Activated gamma-delta T cell (primary cell): Measurements from ENCODE around the gene KIF3A.
"Not testable (repeated sequence)": the region's sequence is repeated elsewhere in the genome, so short reads cannot be mapped to it uniquely, and the experiment has no call there.

Experiments
- DNase-seq: peaks from one replicate; lab custom pipeline; 2025; lab: John Stamatoyannopoulos, UW

Gene KIF3A

DNA sequence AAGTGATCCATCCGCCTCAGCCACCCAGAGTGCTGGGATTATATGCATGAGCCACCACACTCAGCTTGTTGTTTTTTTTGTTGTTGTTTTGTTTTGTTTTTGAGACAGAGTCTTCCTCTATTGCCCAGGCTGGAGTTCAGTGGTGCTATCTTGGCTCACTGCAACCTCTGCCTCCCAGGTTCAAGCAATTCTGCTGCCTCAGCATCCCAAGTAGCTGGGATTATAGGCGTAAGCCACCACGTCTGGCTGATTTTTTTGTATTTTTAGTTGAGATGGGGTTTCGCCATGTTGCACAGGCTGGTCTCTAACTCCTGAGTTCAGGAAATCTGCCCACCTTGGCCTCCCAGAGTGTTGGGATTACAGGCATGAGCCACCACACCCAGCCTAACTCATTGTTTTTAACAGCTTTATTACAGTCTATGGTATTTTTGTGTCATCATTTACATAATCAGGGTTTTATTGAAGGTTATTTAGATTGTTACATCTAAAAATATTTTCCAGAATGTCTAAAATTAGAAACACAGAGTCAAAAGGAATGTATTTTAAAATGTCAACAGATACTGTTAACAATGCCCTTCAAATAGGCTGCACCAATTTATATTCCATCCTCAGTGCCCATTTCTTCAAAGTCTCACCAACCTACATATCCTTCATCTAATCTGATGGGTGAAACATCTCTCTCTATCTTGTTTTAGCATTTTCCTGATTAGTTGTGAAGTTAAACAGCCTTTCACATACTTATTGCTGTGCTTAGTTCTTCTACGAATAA, 18.6 kb downstream of the KIF3A start:
- DNase-seq: no peak

DNA sequence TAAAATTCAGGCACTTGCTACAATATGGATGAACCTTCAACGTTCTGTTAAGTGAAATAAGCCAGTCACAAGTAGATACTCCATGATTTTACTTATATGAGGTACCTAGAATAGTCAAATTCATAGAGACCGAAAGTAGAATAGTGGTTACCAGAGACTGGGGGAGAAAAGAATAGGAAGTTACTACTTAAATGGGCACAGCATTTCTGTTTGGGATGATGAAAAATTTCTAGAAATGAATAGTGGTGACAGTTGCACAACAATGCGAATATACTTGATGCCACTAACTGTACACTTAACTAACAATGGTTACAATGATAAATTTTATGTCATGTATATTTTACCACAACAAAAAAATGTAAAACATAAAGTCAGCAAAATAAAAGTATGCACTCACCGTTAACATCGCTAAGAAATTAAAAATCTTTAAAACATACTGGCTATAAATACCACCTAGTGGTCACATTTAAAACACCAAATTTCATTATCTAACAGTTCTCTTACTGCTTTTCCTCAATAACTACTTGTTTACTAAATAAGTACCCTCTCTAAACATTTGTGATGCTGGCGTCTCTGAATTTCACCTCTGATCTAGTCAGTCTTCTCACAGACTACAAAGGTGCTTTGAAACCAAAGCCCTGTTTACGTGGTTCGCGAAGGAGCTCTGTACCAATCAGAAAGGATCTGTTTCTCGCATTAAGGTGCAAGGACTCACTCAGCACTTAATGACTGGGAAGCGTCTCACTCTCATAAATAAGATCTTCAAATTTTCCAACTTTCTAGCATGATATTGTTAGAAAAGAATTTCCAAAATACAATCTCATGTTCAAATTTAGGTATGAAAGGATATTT, 22.7 kb downstream of the KIF3A start:
- no peak for DNase-seq

DNA sequence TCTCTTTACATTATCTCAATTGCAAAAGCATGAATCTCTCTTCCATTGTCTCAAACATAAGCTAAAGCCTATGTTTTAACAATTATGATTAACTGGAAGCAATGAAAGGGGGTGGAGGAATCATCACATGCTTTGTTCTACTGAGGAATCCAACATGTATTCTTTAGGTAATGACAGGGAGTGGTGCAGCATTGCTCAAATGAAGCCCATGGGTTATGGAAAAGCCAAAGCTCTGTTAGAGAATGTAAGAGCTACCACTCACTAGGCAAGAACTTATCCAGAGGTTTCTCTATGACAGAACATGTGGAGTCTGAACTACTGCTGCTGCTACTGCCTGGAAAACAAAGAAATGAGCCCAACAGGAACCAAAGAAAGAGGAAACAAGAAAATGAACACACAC, 28.7 kb downstream of the KIF3A start:
- no peak for DNase-seq

DNA sequence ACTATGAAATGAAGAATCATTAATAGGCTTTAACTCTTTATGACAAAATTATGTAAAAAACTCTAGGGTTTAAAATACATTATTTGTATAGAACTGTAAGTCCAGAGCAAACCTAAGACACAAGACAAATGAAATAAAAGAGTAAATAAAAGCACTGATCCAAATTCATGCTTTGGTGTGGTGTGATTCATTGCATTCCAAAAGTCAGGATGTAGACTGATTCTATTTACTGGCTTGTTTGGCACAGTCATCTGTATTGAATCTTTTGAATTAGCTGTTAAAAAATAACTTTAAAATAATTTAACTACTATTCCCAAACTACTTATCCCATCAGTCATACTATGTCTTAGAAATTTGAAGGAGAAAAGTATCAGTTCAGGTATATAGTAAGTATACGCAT, 32.5 kb downstream of the KIF3A start:
- DNase-seq: no peak

DNA sequence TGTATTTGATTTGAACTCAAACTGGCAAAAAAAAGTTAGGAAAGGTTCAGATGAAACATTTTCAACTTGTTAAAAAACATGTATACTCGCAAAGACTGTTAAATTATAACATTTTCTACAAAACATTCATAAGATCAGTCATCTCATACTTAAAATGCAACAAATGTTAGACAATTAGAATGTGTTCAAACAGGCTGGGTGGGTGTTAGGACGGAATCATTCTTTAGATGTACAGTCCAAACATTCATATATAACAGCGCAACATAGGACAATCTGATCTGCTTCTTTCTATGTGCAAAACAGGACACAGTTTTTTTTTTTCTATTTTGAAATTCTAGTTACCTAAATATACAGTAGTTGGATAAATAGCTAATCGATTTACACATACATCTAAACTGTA, 41.4 kb downstream of the KIF3A start:
- DNase-seq: no peak

DNA sequence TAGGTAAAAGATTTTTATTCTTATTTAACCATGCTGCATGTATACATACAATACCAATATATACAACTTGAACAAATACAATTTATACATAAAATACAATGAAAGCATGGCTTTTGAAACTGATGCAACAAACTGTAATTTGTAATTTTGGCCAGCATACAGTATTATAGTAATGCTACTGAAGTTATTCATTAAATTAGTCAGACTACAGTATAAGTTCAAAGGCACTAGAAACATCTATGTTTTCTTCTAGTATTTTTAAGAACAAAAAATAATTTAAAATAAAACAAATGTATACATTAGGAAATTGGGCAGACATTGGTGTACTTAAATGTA, 44.7 kb downstream of the KIF3A start:
- DNase-seq: no peak

DNA sequence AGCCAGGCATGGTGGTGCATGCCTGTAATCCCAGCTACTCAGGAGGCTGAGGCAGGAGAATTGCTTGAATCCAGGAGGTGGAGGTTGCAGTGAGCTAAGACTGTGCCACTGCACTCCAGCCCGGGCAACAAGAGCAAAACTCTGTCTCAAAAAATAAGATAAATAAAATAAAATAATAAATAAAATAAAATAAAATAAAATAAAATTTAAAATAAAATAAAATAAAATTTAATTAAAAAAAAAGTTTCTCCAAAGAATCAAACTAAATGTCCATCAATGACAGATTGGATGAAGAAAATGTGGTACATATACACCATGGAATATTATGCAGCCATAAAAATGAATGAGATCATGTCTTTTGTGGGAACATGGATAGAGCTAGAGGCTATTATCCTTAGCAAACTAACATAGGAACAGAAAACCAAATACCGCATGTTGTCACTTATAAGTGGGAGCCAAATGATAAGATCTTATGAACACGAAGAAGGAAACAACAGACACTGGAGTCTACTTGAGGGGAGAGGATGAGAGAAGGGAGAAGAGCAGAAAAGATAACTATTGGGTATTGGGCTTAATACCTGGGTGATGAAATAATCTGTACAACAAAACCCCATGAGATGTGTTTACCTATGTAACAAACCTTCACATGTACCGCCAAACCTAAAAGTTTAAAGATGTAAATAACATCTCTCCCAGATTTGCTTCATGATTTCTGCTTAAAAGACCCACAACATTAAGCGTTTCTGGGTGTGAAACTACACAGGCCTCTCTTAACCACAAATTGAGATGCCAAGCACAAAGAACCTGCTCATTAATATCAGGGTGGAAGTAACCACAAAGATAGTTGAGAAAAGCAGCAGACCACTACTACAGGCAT, 45.4 kb downstream of the KIF3A start:
- DNase-seq: not testable (repeated sequence)

DNA sequence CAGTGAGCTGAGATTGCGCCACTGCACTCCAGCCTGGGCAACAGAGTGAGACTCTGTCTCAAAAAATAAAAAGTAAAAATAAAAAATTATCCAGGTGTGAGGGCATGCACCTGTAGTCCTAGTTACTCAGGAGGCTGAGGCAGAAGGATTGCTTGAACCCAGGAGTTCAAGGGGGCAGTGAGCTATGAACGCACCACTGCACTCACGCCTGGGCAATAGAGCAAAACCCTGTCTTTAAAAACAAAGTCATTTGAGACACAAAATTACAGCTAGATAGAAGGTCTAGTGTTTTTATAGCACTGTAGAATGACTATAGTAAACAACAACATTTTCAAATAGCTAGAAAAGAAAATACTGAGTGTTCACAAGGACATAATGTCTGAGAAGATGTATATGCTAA, 47.2 kb downstream of the KIF3A start:
- DNase-seq: no peak

DNA sequence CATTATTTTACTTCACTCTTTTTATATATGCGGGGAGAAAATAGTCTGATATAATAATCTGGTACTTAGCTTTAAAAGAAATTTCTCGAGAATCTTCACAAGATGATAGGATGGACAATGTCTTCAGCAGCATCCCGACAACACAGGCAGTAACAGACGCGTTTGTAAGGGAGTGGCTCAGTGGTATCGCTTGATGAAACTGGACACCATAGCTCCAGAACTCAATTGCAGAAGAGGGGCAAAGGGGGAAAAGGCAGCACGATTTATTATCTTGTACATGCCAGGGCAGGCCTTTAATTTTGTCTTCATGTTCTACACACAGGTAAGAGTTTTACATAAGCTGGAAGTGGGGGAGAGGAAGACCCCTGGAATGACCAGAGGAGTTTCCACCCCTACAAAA, 47.8 kb downstream of the KIF3A start:
- DNase-seq: no peak

DNA sequence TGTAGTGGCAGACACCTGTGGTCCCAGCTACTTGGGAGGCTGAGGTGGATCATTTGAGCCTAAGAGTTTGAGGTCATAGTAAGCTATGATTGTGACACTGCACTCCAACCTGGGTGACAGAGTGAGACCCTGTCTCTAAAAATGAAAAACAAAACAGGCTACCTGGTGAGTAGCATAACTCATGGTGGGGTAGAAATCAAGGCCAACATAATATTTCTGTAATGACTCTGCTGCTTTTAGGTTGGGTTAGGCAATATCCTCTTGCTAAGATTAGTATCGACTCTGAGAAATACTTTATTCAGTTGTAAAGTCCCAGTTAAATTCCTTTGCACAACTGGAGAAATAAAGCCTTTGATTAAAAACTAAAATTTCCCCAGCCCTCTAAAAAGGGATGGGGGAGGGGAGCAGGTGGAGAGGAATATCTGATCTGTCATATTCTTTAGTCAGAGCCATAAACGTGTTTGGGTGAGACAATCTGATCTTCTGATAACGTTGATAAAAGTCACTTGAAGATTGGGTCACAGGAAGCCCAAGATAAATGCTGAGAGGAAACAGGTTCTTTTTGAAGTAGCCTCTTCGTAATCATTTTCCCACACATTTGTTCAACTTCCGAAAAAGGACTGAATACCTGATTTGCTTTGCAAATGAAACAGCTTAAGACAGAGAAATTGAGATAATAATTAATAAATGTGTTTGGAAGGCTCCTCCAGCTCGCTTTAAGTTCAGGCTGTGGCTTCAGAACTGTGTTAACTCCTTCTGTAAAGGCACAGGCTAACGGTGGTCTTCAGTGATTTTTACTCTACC, 48.6 kb downstream of the KIF3A start:
- no peak for DNase-seq

DNA sequence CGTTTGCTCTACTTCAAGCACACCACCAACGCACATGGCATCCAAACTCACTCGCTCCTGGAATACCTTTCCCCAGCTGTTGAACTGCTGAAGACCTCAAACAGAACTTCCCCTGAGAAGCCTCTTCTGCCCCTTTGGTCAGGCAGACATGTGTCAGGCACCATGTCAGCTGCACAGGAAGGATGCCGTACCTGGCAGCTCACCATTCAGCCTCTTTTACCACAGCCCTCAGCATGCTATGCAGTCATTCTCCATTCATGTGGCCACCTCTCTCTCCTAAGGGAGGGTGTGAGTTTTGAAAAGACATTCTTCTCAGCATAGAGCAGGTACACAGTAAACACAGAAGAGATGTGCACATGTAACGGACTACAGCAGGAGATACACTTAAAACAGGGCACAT, 49.4 kb downstream of the KIF3A start:
- DNase-seq: no peak

DNA sequence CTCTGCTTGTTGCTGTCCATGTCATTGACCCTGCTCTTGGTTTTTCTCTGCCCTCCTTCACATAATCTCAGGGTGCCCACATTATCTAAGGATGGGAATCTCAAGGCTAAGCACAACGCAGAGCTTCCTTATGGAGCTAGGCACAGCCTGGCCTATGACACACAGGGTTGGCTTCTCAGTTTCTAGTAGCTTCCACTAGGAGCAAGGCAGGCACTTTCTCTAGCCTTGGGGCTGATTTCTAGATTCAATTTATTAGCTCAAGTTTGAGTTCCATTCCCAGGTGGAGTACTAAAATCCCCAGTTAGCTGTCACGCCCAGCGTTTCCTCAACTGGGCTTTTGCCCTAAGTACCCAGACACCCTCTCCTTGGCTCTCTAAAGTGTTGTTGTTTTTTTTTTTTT, 51.2 kb downstream of the KIF3A start:
- no peak for DNase-seq

DNA sequence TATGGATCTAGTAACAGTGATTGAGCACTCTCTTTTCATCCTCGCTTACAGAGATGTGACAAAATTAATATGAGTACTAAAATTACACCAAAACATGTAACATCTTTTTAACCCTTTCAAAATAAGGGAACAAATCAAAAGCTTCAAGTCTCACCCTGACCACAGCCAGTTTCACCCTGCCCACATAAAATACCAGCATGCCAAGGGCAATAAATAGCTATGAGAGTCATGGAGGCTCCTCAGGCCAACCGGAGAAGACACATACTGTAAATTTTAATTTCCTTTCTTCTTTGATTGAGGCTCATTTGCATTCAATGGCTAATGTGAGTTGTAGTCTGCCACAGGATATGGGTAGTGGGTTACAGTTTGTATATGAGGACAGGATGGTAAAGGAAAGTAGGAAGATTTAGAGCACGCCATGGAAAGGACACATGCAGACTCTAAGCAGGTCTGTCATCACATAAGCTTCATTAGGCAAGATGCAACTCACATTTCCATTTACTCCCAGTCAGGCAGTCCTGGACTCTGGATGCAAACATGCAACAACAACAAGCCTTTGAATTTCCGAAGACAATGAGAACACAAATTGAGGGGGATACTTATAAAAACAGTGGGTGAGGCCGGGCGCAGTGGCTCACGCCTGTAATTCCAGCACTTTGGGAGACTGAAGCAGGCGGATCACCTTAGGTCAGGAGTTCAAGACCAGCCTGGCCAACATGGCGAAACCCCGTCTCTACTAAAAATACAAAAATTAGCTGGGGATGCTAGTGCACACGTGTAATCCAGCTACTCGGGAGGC, 52.2 kb downstream of the KIF3A start:
- DNase-seq: no peak

DNA sequence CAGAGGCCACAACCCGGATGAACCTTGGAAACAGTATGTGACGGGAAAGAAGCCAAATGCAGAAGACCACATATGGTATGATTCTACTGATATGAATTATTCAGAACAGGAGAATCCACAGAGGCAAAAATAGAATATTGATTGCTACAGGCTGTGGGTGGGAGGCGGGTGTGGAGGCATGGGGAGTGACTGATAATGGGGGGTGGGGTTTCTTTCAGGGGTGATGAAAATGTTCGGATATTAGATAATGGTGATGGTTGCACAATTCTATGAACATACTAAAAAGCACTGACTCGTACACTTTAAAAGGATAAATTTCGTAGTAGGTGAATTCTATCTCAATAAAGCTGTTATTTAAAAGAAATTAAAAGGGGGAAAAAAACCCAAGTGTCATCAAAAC, 52.9 kb downstream of the KIF3A start:
- DNase-seq: no peak

DNA sequence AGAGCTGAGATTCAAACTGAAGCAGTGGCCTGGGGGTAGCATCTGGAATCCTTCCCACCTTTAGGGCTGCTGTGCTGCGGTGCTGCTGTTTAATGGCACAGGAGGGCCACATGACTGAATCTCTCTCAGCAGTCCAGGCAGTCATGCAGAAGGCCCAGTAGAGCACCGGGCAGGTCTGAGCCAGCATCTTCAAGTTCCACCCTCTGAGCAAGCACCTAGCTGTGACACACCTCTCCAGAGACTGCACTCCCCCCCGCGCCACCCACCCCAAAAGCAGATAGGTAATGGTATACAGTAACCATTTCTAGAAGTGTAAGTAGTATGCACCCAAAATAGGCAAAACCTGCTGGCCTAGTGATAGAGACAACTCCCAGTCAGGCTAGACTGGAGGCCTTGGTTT, 55.4 kb downstream of the KIF3A start:
- DNase-seq: no peak

DNA sequence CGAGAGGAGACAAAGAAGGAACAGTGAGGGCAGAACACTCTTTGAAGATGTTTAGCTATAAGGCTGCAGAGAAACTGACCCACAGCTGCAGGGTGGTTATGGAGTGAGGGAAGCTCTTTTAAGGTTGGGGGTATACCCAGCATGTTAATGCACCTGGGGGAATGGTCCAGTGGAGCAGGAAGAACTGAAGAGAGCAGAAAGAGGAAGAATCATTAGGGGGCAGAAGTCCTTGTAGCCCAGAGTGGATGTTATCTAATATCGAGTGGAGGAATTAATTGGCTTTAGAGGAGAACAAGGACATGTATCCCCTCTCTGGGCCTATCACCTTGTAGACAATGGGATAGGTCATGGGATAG, 55.9 kb downstream of the KIF3A start:
- DNase-seq: no peak

DNA sequence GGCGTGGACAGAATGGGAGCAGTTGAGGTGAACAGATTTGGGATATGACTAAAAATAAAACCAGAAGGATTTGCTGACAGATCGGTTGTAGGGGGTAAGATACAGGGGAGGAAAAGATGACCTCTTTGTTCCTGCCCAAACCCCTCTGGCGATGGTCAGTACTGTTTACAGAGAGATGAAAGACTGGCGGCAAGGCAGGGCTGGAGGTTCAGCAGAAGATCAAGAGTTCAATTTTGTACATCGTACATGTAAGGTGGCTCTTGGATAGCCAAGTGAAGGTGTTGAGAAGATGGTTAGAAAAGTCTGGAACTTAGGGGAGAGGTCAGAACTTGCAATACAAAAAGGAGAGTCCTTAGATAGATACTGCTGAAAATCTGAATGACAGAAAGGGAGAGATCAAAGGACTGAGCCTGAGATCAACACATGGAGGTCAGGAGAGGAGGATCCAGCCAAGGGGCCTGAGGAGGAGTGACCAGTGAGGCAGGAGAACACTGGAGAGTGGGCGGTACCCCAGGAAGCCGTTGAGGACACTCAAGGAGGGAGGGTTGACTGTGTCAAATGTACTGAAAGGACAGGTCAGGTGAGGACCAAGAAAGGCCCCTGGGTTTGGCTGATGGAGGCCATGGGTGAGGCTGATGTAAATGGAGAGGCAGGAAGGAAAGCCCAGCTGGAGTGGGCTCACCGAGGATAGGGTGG, 56.4 kb downstream of the KIF3A start:
- DNase-seq: no peak

DNA sequence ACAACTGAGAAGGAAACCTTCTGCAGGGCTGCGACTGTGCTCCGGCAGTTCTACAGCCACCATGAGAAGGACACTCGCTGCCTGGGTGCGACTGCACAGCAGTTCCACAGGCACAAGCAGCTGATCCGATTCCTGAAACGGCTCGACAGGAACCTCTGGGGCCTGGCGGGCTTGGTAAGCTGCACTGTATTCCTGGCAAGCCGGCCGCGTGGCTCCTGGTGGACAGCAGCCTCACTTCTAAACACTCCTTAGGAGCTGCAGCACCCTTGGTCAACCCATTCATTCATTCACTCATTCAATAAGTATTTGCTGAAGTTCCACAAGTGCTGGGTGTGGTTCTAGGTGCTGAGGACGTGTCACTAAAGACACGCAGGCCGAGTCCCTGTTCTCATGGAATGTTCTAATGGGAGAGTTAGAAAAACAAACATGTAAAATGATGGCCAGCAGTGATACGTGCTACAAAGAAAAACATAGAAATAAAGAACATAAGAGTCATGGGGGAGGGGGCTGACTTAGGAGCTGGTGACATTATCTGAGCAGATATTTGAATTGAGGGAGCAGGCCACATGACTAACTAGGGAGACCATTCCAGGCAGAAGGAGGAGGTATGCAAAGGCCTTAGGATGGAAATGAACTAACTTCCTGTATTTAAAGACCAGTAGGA, 57.5 kb downstream of the KIF3A start:
- no peak for DNase-seq

DNA sequence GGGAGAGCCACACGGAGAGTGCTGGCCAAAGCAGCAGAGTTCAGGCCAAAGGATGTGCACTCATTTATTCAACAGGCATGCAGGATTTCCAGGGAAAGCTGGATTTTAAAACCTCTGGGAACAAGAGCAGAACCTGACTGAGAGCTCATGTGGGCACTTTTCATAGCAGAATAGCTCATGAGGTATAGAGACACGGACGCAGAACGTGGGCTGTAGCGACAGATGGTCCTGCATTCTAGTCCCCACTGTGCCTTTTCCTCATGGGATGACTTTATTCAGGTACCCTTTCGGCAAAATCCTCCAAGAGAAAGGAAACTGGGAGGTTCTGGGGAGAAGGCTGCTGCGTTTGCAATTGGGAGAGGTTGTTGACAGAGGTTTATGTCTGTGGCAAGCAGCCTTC, 58.2 kb downstream of the KIF3A start:
- DNase-seq: no peak

DNA sequence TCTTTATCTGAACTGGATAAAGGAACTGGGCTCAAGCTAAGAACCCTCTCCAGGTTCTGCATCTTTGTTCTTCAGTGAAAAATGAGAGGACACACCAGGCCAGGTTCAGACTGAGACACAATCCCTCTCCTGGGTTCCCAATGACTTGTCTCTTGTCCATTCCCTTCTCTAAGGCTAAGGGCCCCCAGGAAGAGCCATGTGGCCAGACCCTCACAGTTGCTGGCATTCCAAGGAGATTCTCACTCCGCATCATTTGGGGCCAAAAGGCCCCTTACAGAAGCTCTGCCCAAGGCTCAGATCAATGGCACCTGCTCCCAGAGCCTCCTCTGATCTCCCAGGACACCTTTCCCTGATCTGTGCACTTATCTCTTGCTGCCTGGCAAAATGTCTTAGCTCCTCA, 58.6 kb downstream of the KIF3A start:
- no peak for DNase-seq
